NCI-H82 treated with DMSO at 0.1 percent for 48 hours (cell line): Measurements from ENCODE around the gene GBGT1.

Experiments used
- DNase-seq: peaks from one replicate; lab custom pipeline; 2025; ENCODE audit not compliant: unreplicated experiment; lab: John Stamatoyannopoulos, UW

Gene GBGT1

DNA sequence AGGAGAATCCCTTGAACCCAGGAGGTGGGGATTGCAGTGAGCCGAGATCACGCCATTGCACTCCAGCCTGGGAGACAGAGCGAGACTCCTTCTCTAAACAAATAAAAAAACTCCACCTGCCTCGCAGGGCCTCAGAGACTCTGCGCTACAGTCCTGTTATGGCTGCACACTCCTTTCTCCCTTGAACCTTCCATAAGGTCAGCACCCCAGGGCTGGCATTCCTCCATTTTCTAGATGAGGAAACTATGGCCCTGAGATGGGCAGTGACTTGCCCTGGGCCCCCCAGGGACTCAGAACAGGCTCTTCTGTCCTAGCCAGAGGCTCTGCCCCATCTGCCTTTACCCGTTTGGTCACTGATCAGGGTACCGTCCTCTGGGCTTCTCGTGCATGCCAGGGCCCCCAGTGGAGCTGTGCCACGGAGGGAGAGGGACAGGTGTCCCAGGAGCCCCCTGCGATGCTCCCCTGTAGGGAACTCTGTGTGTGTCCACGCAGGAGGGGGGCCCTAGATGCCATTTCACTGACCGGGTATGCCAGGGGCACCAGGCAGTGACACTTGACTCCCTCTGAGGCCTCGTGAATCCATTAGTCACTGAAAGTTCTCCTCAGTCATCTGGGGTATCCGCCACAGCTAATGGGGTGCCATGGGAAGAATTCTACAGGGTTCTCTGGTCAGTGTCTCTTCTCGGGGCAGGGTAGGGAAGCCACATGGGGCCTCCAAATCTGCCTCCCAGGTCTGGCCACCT is 58.8 kb downstream of the GBGT1 start:
- DNase-seq: no peak

- DNase-seq: no peak
These were observed 59.7 kb downstream of the GBGT1 start for GRCh38 chr9:133103987-133104505.

GRCh38 chr9:133103183-133103986 is 60.3 kb downstream of the GBGT1 start:
- DNase-seq: no peak
